OCI-LY3 (cell line): Measurements from ENCODE around the gene CRHR2.

ENCODE experiments used
- EZH2phosphoT487 ChIP-seq: fragments of 200-600 bp; shearing (Covaris generic); IDR thresholded peaks from 2 replicates; pipeline ENCODE4 v1.6.1; 2018; ENCODE audit warnings: antibody characterized with exemption, mixed run types, low read depth
- TF ChIP-seq, protein P1 (sequence below): fragments of 200-600, 300-600 bp; sonication (generic); IDR thresholded peaks from 2 replicates; pipeline ENCODE4 v1.5.1; 2014; ENCODE audit warnings: antibody characterized with exemption, low read length, low read depth

DNA sequence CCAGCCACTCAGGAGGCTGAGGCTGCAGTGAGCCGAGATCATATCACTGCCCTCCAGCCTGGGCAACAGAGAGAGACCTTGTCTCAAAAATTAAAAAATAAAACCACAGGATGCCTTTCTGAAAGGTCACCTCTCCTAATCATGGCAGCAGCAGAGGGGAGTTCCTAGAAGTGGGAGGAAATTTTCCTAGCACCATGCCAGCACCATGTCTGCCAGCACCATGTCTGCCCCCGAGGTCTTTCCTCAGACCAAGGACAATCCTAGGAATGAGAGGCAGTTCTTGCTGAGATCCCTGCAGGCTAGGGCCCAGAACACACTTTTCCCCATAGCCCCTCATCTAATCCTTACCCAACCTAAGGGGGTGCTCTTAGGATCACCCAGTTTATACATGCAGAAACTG, 47.4 kb upstream of the CRHR2 start:
- TF ChIP-seq, protein P1, sequence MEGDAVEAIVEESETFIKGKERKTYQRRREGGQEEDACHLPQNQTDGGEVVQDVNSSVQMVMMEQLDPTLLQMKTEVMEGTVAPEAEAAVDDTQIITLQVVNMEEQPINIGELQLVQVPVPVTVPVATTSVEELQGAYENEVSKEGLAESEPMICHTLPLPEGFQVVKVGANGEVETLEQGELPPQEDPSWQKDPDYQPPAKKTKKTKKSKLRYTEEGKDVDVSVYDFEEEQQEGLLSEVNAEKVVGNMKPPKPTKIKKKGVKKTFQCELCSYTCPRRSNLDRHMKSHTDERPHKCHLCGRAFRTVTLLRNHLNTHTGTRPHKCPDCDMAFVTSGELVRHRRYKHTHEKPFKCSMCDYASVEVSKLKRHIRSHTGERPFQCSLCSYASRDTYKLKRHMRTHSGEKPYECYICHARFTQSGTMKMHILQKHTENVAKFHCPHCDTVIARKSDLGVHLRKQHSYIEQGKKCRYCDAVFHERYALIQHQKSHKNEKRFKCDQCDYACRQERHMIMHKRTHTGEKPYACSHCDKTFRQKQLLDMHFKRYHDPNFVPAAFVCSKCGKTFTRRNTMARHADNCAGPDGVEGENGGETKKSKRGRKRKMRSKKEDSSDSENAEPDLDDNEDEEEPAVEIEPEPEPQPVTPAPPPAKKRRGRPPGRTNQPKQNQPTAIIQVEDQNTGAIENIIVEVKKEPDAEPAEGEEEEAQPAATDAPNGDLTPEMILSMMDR = no peak
- no peak for TF ChIP-seq EZH2phosphoT487
